CD14-positive monocyte (primary cell): ENCODE data around the gene RTCB. TPM values are rescaled to one million over a fixed set of nuclear protein-coding genes. Genes with fewer than 3 reads are reported as not detected.

ENCODE experiments used
- DNase-seq, 3 donors: peaks; one replicate each; pipeline ENCODE4 v3.0.0-alpha.2; 2011 to 2022
- H2AFZ ChIP-seq: 2 replicates; pipeline ENCODE4 v1.6.0; 2012; ENCODE audit warnings: mild to moderate bottlenecking, low read depth, low read length, inconsistent platforms; ENCODE audit not compliant: insufficient read depth, poor library complexity, severe bottlenecking
- H3K27ac ChIP-seq, 2 donors: 1 replicate in 1 of 2; 2 replicates in 1 of 2; pipeline ENCODE4 v1.5.1; 2012 to 2013; ENCODE audit warnings: low read length in 2 of 2, control low read depth in 1 of 2, inconsistent platforms in 1 of 2, low read depth in 1 of 2, mild to moderate bottlenecking in 1 of 2
- H3K27me3 ChIP-seq, 2 donors: one replicate each; pipeline versions ENCODE4 v1.6.0 to v1.6.1; 2011 to 2013; ENCODE audit warnings: low read length in 2 of 2; ENCODE audit not compliant: control insufficient read depth in 2 of 2, insufficient read depth in 2 of 2
- H3K36me3 ChIP-seq, 2 donors: replicated peaks in 1 of 2; 1 replicate in 1 of 2; 2 replicates in 1 of 2; pipeline versions ENCODE4 v1.5.1 to v1.6.1; 2012 to 2013; ENCODE audit warnings: low read length in 2 of 2, control low read depth in 1 of 2, inconsistent platforms in 1 of 2, mild to moderate bottlenecking in 1 of 2; ENCODE audit not compliant: insufficient read depth in 2 of 2, control insufficient read depth in 1 of 2
- H3K4me1 ChIP-seq, 2 donors: 1 replicate in 1 of 2; 2 replicates in 1 of 2; pipeline versions ENCODE4 v1.5.1 to v1.6.1; 2012 to 2013; ENCODE audit warnings: low read length in 2 of 2, control low read depth in 1 of 2, inconsistent platforms in 1 of 2, mild to moderate bottlenecking in 1 of 2, moderate library complexity in 1 of 2; ENCODE audit not compliant: insufficient read depth in 2 of 2, control insufficient read depth in 1 of 2
- H3K4me2 ChIP-seq: replicated peaks from 2 replicates; pipeline ENCODE3; 2012; ENCODE audit warnings: low read length, moderate library complexity, mild to moderate bottlenecking; ENCODE audit not compliant: poor library complexity, severe bottlenecking; ENCODE audit errors: extremely low read depth
- H3K4me3 ChIP-seq, 3 experiments: fragments of 200-600 bp in 1 of 3; sonication (generic) in 1 of 3; replicated peaks in 1 of 3; 1 replicate in 2 of 3; 2 replicates in 1 of 3; pipeline ENCODE4 v1.5.1; 2011 to 2013; ENCODE audit warnings: low read length in 3 of 3, mild to moderate bottlenecking in 3 of 3, control low read depth in 2 of 3, low read depth in 2 of 3, inconsistent platforms in 1 of 3, moderate library complexity in 1 of 3
- H3K79me2 ChIP-seq: 2 replicates; pipeline ENCODE4 v1.6.0; 2012; ENCODE audit warnings: mild to moderate bottlenecking, control low read depth, inconsistent platforms, low read length, moderate library complexity; ENCODE audit not compliant: insufficient read depth
- H3K9ac ChIP-seq: 2 replicates; pipeline ENCODE4 v1.6.0; 2017; ENCODE audit warnings: low read length, mild to moderate bottlenecking; ENCODE audit not compliant: insufficient read depth, poor library complexity, severe bottlenecking
- H3K9me3 ChIP-seq, 2 donors: replicated peaks in 1 of 2; 1 replicate in 1 of 2; 2 replicates in 1 of 2; pipeline versions ENCODE4 v1.5.1 to v1.6.1; 2012 to 2013; ENCODE audit warnings: low read length in 2 of 2, control low read depth in 1 of 2; ENCODE audit not compliant: control insufficient read depth in 1 of 2, insufficient read depth in 1 of 2
- H4K20me1 ChIP-seq: 2 replicates; pipeline ENCODE4 v1.6.0; 2012; ENCODE audit warnings: mild to moderate bottlenecking, low read length, control low read depth, moderate library complexity; ENCODE audit not compliant: insufficient read depth
- H3K27ac Mint-ChIP-seq, 7 donors: one replicate each; pipeline ENCODE4 v1.8.0; 2020; ENCODE audit warnings: mild to moderate bottlenecking in 7 of 7, mixed read lengths in 7 of 7, moderate library complexity in 6 of 7, inconsistent platforms in 2 of 7
- H3K27me3 Mint-ChIP-seq, 3 donors: one replicate each; pipeline ENCODE4 v1.8.0; 2021 to 2022; ENCODE audit warnings: low read depth in 3 of 3, mild to moderate bottlenecking in 3 of 3, mixed read lengths in 3 of 3, moderate library complexity in 3 of 3, inconsistent platforms in 1 of 3
- H3K36me3 Mint-ChIP-seq, 2 donors: one replicate each; pipeline ENCODE4 v1.8.0; 2020; ENCODE audit warnings: mixed read lengths in 2 of 2, inconsistent platforms in 1 of 2, mild to moderate bottlenecking in 1 of 2
- H3K4me1 Mint-ChIP-seq: one replicate; pipeline ENCODE4 v1.8.0; 2020; ENCODE audit warnings: mild to moderate bottlenecking, mixed read lengths
- H3K4me3 Mint-ChIP-seq, 2 donors: one replicate each; pipeline ENCODE4 v1.8.0; 2020; ENCODE audit warnings: mild to moderate bottlenecking in 2 of 2, mixed read lengths in 2 of 2, moderate library complexity in 1 of 2
- H3K9me3 Mint-ChIP-seq, 7 donors: one replicate each; pipeline ENCODE4 v1.8.0; 2020 to 2022; ENCODE audit warnings: mixed read lengths in 7 of 7, mild to moderate bottlenecking in 6 of 7, moderate library complexity in 6 of 7, inconsistent platforms in 2 of 7
- CTCF ChIP-seq: fragments of 200-600 bp; IDR thresholded peaks from one replicate; pipeline ENCODE4 v1.8.0; 2022; ENCODE audit warnings: antibody characterized with exemption, mild to moderate bottlenecking
- WGBS: methylation state at CpG from one replicate; pipeline ENCODE4 v1.1.5; 2013; ENCODE audit warnings: missing lambda C conversion rate; ENCODE audit not compliant: insufficient coverage; 5-methylcytosine and 5-hydroxymethylcytosine counted together
- intact Hi-C, 2 donors: fragments of 100-400 bp; cut with micrococcal nuclease; formaldehyde crosslinking; loops; one replicate each; pipeline versions ENCODE4 v1.15.0 to v1.15.1; 2023
- polyA plus RNA-seq, 3 donors: library from polyadenylated mRNA; depleted of rRNA in 1 of 3; unstranded in 2 of 3; stranded (reverse) in 1 of 3; fragments of 300-500 nt in 2 of 3; fragments of >200 nt in 1 of 3; fragmentation: Illumina TruSeq in 2 of 3; gene quantifications; 1 replicate in 2 of 3; 2 replicates in 1 of 3; pipeline ENCODE4 v1.2.3, GENCODE V29; 2012 to 2021

The RTCB gene
- polyA plus RNA-seq, 3 donors = 41.5 to 106 (median 104) TPM

- Mint-ChIP-seq H3K27ac (no peak overlapping the region), H3K4me1 (peaks cover 25% of the 10 kb centered on the region), H3K9me3 (no peaks in the 10 kb centered on the region), H3K36me3 (peaks cover 0 to 3% of the 10 kb centered on the region in 2 donors), H3K4me3 (no peak overlapping the region), H3K27me3 (peaks cover 0 to 18% (median 0%) of the 10 kb centered on the region in 3 donors)
- 71% methylated on average over 4 of the region's 7 CpGs for WGBS
- no peak overlapping the region for H3K4me3 ChIP-seq
- no peak for DNase-seq
- H3K9ac ChIP-seq = no peak overlapping the region
- H3K4me2 ChIP-seq = no peak overlapping the region
- peaks cover 2 to 6% of the 10 kb centered on the region in 2 donors for H3K27me3 ChIP-seq
- H3K27ac ChIP-seq = no peak overlapping the region
- no peaks in the 10 kb centered on the region for H3K9me3 ChIP-seq
- H3K79me2 ChIP-seq = peaks cover 30% of the 10 kb centered on the region
- H3K36me3 ChIP-seq = peaks cover 0 to 6% of the 10 kb centered on the region in 2 donors
- TF ChIP-seq CTCF = no peak
- peaks cover 19 to 28% of the 10 kb centered on the region in 2 donors for H3K4me1 ChIP-seq
- H4K20me1 ChIP-seq = peaks cover 12% of the 10 kb centered on the region
- H2AFZ ChIP-seq = no peak overlapping the region
- intact Hi-C loops = loop anchor here in 1 of 2 donors (10.0 kb wide), 1 partner anchor 61 kb away; the partner anchor contains the start of gene FBXO7
These were observed 2.1 kb upstream of the RTCB start for GRCh38 chr22:32414191-32414590.

GRCh38 chr22:32413719-32414118, 1.7 kb upstream of the RTCB start:
- Mint-ChIP-seq H3K36me3 (peaks cover 3 to 6% of the 10 kb centered on the region in 2 donors), H3K4me3 (no peak overlapping the region), H3K27me3 (peaks cover 0 to 16% (median 0%) of the 10 kb centered on the region in 3 donors), H3K9me3 (no peaks in the 10 kb centered on the region), H3K4me1 (peaks cover 25% of the 10 kb centered on the region), H3K27ac (no peak overlapping the region)
- H4K20me1 ChIP-seq = peaks cover 12% of the 10 kb centered on the region
- H3K4me1 ChIP-seq = peaks cover 19 to 28% of the 10 kb centered on the region in 2 donors
- no peak for TF ChIP-seq CTCF
- DNase-seq = no peak
- H3K36me3 ChIP-seq = peaks cover 0 to 8% of the 10 kb centered on the region in 2 donors
- no peak overlapping the region for H3K4me2 ChIP-seq
- H2AFZ ChIP-seq = no peak overlapping the region
- no peaks in the 10 kb centered on the region for H3K9me3 ChIP-seq
- peaks cover 2 to 3% of the 10 kb centered on the region in 2 donors for H3K27me3 ChIP-seq
- peaks cover 34% of the 10 kb centered on the region for H3K79me2 ChIP-seq
- H3K27ac ChIP-seq = no peak overlapping the region
- no peak overlapping the region for H3K4me3 ChIP-seq
- no peak overlapping the region for H3K9ac ChIP-seq
- 94% methylated on average over 2 of the region's 2 CpGs for WGBS
- intact Hi-C loops = loop anchor here in 1 of 2 donors (10.0 kb wide), 1 partner anchor 61 kb away; the partner anchor contains the start of gene FBXO7
